ENCODE data around the gene RPL18A.

Gene RPL18A

DNA sequence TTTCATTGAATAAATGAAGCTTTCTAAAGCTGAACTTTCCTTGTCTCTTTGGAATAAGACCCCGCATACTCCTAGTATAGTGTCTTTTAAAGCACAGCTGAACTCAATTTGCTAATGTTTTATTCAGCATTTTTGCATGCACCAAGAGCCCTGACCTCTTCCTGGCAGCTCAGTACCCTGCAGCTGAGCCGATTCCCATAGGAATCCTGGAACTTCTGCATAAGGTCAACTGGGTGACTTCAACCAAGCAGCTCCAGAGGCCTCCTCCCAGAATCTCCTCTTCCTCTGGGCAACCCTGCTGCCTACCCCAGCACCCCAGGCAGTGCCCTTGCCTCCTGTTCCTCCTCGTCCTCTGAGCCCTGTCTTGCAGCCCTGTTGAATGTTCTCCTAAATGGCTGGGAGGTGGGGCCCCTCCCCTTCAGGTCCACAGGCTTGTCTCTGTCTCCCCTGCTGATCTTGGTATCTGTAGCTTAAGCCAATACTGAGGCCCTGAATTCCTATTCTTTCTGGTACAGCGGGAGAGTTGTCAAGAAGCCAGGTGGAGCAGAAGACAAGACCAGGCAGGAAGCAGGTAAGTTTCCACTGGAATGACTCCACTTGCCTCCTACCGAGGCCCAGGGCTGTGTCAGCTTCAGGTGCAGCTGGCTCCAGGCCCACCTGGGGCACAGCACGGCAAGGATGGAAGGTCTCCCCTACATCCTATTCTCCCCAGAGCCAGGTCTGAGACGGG lies 49.5 kb downstream of the RPL18A start:
- H3K4me1 ChIP-seq (ENCODE audit: low read depth, poor library complexity, severe bottlenecking): peaks cover 12% of the 10 kb centered on the region
- no peaks in the 10 kb centered on the region for H3K36me3 ChIP-seq (ENCODE audit: insufficient read depth)
- H3K27ac ChIP-seq: no peak overlapping the region
- H3K27me3 ChIP-seq (ENCODE audit: insufficient read depth, low read depth): peaks cover 69% of the 10 kb centered on the region; the same call in 1 of the 2 replicates
- TF ChIP-seq, protein P1, sequence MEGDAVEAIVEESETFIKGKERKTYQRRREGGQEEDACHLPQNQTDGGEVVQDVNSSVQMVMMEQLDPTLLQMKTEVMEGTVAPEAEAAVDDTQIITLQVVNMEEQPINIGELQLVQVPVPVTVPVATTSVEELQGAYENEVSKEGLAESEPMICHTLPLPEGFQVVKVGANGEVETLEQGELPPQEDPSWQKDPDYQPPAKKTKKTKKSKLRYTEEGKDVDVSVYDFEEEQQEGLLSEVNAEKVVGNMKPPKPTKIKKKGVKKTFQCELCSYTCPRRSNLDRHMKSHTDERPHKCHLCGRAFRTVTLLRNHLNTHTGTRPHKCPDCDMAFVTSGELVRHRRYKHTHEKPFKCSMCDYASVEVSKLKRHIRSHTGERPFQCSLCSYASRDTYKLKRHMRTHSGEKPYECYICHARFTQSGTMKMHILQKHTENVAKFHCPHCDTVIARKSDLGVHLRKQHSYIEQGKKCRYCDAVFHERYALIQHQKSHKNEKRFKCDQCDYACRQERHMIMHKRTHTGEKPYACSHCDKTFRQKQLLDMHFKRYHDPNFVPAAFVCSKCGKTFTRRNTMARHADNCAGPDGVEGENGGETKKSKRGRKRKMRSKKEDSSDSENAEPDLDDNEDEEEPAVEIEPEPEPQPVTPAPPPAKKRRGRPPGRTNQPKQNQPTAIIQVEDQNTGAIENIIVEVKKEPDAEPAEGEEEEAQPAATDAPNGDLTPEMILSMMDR (conservative IDR thresholded peaks at IDR 0.05; ENCODE audit: low read depth, low read length): no peak
- H3K9ac ChIP-seq: no peak overlapping the region
- no peak overlapping the region for H3K4me3 ChIP-seq (IDR thresholded peaks at IDR 0.05; ENCODE audit: insufficient read depth, low read depth, low read length)
- H2AFZ ChIP-seq (ENCODE audit: low read depth): no peak overlapping the region
- no peaks in the 10 kb centered on the region for H4K20me1 ChIP-seq (ENCODE audit: insufficient read depth)
- H3K4me2 ChIP-seq: no peak overlapping the region
- no peaks in the 10 kb centered on the region for H3K79me2 ChIP-seq (ENCODE audit: insufficient read depth, low read depth)

DNA sequence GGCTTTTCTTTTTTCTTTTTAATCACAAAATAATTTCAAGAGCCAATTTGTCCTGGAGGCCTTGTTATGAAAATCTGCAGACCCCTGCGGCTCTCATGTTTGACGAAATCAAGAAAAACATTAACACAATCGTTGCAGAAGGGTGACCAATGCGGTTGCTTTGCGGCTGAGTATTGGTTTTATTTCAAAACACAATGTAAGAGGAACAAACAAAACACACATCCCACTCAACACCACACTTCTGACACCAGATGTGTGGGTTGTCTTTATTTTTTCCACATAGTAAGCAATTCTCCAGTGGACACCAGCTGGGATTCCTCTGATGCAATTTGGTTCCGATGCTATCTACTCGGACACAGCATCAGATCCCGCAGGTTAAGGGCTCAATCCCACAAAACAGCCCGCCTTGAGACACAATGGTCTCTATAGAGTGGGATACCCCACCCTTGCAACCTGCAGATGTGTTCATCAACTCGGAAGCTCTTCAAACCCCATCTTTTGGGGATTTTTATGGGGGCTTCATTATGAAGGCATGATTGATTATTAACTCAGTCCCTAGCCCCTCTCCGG lies 51.2 kb downstream of the RPL18A start:
- Histone ChIP-seq H3K79me2 (ENCODE audit: insufficient read depth, low read depth) (no peaks in the 10 kb centered on the region), H3K4me3 (IDR thresholded peaks at IDR 0.05; ENCODE audit: insufficient read depth, low read depth, low read length) (no peak overlapping the region), H4K20me1 (ENCODE audit: insufficient read depth) (no peaks in the 10 kb centered on the region), H3K27me3 (ENCODE audit: insufficient read depth, low read depth) (peaks cover 74% of the 10 kb centered on the region; the same call in 1 of the 2 replicates), H3K27ac (no peak overlapping the region), H3K4me1 (ENCODE audit: low read depth, poor library complexity, severe bottlenecking) (peaks cover 12% of the 10 kb centered on the region), H3K36me3 (ENCODE audit: insufficient read depth) (no peaks in the 10 kb centered on the region), H3K4me2 (no peak overlapping the region), H3K9ac (no peak overlapping the region), H2AFZ (ENCODE audit: low read depth) (no peak overlapping the region)
- TF ChIP-seq, protein P1 (conservative IDR thresholded peaks at IDR 0.05; ENCODE audit: low read depth, low read length): no peak
